Liver (tissue), 9 donors: Measurements from ENCODE around the gene SLIT3. TPM values are rescaled to one million over a fixed set of nuclear protein-coding genes. Genes with fewer than 3 reads are reported as not detected.

Source experiments
- DNase-seq: peaks from one replicate; pipeline ENCODE4 v3.0.0-alpha.2; 2017; ENCODE audit warnings: low spot score
- H3K27ac ChIP-seq, 2 donors: one replicate each; pipeline ENCODE4 v1.7.0; 2013; ENCODE audit warnings: inconsistent platforms in 2 of 2, low read length in 2 of 2, control low read depth in 1 of 2, low read depth in 1 of 2, mild to moderate bottlenecking in 1 of 2
- H3K27me3 ChIP-seq, 4 donors: one replicate each; pipeline versions ENCODE4 v1.6.1 to v1.7.0; 2013; ENCODE audit warnings: low read length in 3 of 4, inconsistent platforms in 1 of 4, mild to moderate bottlenecking in 1 of 4, moderate library complexity in 1 of 4; ENCODE audit not compliant: control insufficient read depth in 4 of 4, insufficient read depth in 4 of 4
- H3K36me3 ChIP-seq, 4 donors: one replicate each; pipeline versions ENCODE4 v1.6.1 to v1.7.0; 2013; ENCODE audit warnings: low read length in 3 of 4, mild to moderate bottlenecking in 3 of 4, low read depth in 1 of 4, moderate library complexity in 1 of 4; ENCODE audit not compliant: control insufficient read depth in 4 of 4, insufficient read depth in 3 of 4
- H3K4me1 ChIP-seq, 4 donors: one replicate each; pipeline versions ENCODE4 v1.6.1 to v1.7.0; 2013; ENCODE audit warnings: low read length in 3 of 4, mild to moderate bottlenecking in 3 of 4, moderate library complexity in 1 of 4; ENCODE audit not compliant: control insufficient read depth in 4 of 4, insufficient read depth in 4 of 4
- H3K4me3 ChIP-seq, 3 donors: one replicate each; pipeline versions ENCODE4 v1.6.1 to v1.7.0; 2013; ENCODE audit warnings: low read length in 3 of 3, control low read depth in 1 of 3, low read depth in 1 of 3, mild to moderate bottlenecking in 1 of 3
- H3K9ac ChIP-seq, 2 donors: one replicate each; pipeline ENCODE4 v1.7.0; 2013; ENCODE audit warnings: low read length in 2 of 2, mild to moderate bottlenecking in 2 of 2, moderate library complexity in 2 of 2, control low read depth in 1 of 2, low read depth in 1 of 2
- H3K9me3 ChIP-seq, 4 donors: one replicate each; pipeline versions ENCODE4 v1.6.1 to v1.7.0; 2013; ENCODE audit warnings: low read length in 3 of 4; ENCODE audit not compliant: control insufficient read depth in 4 of 4
- CTCF ChIP-seq: fragments of 150-350 bp; IDR thresholded peaks from 2 replicates; pipeline ENCODE4 v1.5.1; 2017; ENCODE audit warnings: improper control_type of control experiment, low read depth, low read length; ENCODE audit not compliant: missing input control
- EGR1 ChIP-seq, 2 donors: IDR thresholded peaks; 2 replicates each; pipeline ENCODE4 v1.6.1; 2016 to 2018; ENCODE audit warnings: antibody characterized with exemption in 2 of 2, low read depth in 2 of 2
- FOXA1 ChIP-seq: IDR thresholded peaks from 2 replicates; pipeline ENCODE4 v1.6.1; 2016; ENCODE audit warnings: antibody characterized with exemption
- FOXA2 ChIP-seq: IDR thresholded peaks from 2 replicates; pipeline ENCODE4 v1.6.1; 2016; ENCODE audit warnings: antibody characterized with exemption
- GABPA ChIP-seq, 2 donors: IDR thresholded peaks in 1 of 2; conservative IDR thresholded peaks in 1 of 2; 2 replicates each; pipeline ENCODE4 v1.6.1; 2016; ENCODE audit warnings: antibody characterized with exemption in 2 of 2, mild to moderate bottlenecking in 1 of 2, moderate library complexity in 1 of 2
- HNF4A ChIP-seq, 2 donors: conservative IDR thresholded peaks; 2 replicates each; pipeline ENCODE4 v1.6.1; 2016; ENCODE audit warnings: antibody characterized with exemption in 2 of 2, mild to moderate bottlenecking in 2 of 2
- HNF4G ChIP-seq: IDR thresholded peaks from 2 replicates; pipeline ENCODE4 v1.6.1; 2016; ENCODE audit warnings: antibody characterized with exemption
- JUND ChIP-seq, 2 donors: IDR thresholded peaks; 2 replicates each; pipeline ENCODE4 v1.6.1; 2016; ENCODE audit warnings: antibody characterized with exemption in 2 of 2
- NR2F2 ChIP-seq: IDR thresholded peaks from 2 replicates; pipeline ENCODE4 v1.6.1; 2016; ENCODE audit warnings: antibody characterized with exemption
- RAD21 ChIP-seq, 2 donors: IDR thresholded peaks; 2 replicates each; pipeline ENCODE4 v1.6.1; 2016; ENCODE audit warnings: antibody characterized with exemption in 2 of 2, mild to moderate bottlenecking in 2 of 2
- REST ChIP-seq: IDR thresholded peaks from 2 replicates; pipeline ENCODE4 v1.6.1; 2016; ENCODE audit warnings: antibody characterized with exemption, mild to moderate bottlenecking
- RXRA ChIP-seq, 2 donors: IDR thresholded peaks; 2 replicates each; pipeline ENCODE4 v1.6.1; 2017 to 2018; ENCODE audit warnings: antibody characterized with exemption in 2 of 2, mild to moderate bottlenecking in 1 of 2
- SP1 ChIP-seq: IDR thresholded peaks from 2 replicates; pipeline ENCODE4 v1.6.1; 2018; ENCODE audit warnings: antibody characterized with exemption, mild to moderate bottlenecking
- TAF1 ChIP-seq: conservative IDR thresholded peaks from 2 replicates; pipeline ENCODE4 v1.6.1; 2016; ENCODE audit warnings: antibody characterized with exemption, mild to moderate bottlenecking
- YY1 ChIP-seq: IDR thresholded peaks from 2 replicates; pipeline ENCODE4 v1.6.1; 2016; ENCODE audit warnings: antibody characterized with exemption, mild to moderate bottlenecking
- WGBS: extraction: QIAGEN DNeasy Blood & Tissue Kit; methylation state at CpG from one replicate; pipeline ENCODE4 v1.1.7; 2013; 5-methylcytosine and 5-hydroxymethylcytosine counted together
- polyA plus RNA-seq, 2 donors: library from polyadenylated mRNA; stranded (reverse) in 1 of 2; unstranded in 1 of 2; fragments of 200-250 nt in 1 of 2; fragments of >200 nt in 1 of 2; fragmentation: Nextera tagmentation in 1 of 2; extraction: Ambion mirVana in 1 of 2; gene quantifications; one replicate each; pipeline versions ENCODE4 v1.2.1 to v1.2.3, GENCODE V29; 2013 to 2015
- total RNA-seq, 2 donors: library from RNA; depleted of rRNA; stranded (reverse); fragments of >200 nt; gene quantifications; one replicate each; pipeline ENCODE4 v1.2.3, GENCODE V29; 2014
- TF ChIP-seq, protein P1 (sequence below): IDR thresholded peaks from 2 replicates; pipeline ENCODE4 v1.6.1; 2016; ENCODE audit warnings: antibody characterized with exemption
- TF ChIP-seq, protein P2 (sequence below): IDR thresholded peaks from 2 replicates; pipeline ENCODE4 v1.6.1; 2016; ENCODE audit warnings: antibody characterized with exemption
- donor health status: healthy.
- donor health status: healthy.
- donor health status: healthy.
- donor health status: healthy.
- donor health status: healthy.

Gene SLIT3
- total and polyA plus RNA-seq, 4 donors, result 0.61 to 1.3 (median 0.91) TPM

DNA sequence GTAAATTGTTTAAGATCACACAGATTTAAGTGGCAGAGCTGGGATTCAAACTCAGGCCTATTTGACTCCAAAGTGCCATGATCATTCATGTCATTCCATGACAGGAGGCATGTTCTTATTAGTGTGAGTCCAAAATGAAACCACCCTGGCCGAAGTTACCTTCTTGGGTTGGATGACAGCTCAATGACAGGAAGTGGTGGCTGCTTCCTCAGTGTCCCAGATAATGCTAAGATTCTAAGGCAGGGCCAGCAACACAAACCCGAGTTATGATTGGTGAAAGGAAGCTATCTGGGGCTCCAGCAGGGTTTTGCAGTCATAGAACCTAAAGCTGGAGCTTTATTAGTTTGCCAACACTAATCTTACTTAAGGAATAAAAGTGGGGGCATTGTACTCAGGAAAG is 340.4 kb downstream of the SLIT3 start:
- H3K27me3 ChIP-seq, result no peaks in the 10 kb centered on the region
- no peaks in the 10 kb centered on the region for H3K36me3 ChIP-seq
- no peak for DNase-seq
- no peak overlapping the region for H3K4me3 ChIP-seq
- H3K9me3 ChIP-seq, result no peaks in the 10 kb centered on the region
- H3K9ac ChIP-seq, result no peak overlapping the region
- H3K27ac ChIP-seq, result no peak overlapping the region
- TF ChIP-seq JUND (IDR thresholded peaks at IDR 0.05), result no peak
- no peak for TF ChIP-seq TAF1
- TF ChIP-seq, protein P1, sequence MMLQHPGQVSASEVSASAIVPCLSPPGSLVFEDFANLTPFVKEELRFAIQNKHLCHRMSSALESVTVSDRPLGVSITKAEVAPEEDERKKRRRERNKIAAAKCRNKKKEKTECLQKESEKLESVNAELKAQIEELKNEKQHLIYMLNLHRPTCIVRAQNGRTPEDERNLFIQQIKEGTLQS, result no peak
- TF ChIP-seq NR2F2, result no peak
- no peak for TF ChIP-seq YY1
- TF ChIP-seq HNF4A (conservative IDR thresholded peaks at IDR 0.05), result no peak
- TF ChIP-seq, protein P2, sequence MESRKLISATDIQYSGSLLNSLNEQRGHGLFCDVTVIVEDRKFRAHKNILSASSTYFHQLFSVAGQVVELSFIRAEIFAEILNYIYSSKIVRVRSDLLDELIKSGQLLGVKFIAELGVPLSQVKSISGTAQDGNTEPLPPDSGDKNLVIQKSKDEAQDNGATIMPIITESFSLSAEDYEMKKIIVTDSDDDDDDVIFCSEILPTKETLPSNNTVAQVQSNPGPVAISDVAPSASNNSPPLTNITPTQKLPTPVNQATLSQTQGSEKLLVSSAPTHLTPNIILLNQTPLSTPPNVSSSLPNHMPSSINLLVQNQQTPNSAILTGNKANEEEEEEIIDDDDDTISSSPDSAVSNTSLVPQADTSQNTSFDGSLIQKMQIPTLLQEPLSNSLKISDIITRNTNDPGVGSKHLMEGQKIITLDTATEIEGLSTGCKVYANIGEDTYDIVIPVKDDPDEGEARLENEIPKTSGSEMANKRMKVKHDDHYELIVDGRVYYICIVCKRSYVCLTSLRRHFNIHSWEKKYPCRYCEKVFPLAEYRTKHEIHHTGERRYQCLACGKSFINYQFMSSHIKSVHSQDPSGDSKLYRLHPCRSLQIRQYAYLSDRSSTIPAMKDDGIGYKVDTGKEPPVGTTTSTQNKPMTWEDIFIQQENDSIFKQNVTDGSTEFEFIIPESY, result no peak
- no peak for TF ChIP-seq GABPA (IDR thresholded peaks at IDR 0.05 in 1 of 2, conservative IDR thresholded peaks at IDR 0.05 in 1 of 2)
- no peak for TF ChIP-seq RAD21 (IDR thresholded peaks at IDR 0.05)
- no peak for TF ChIP-seq CTCF
- TF ChIP-seq RXRA (IDR thresholded peaks at IDR 0.05), result no peak
- no peak for TF ChIP-seq REST
- TF ChIP-seq HNF4G, result no peak
- WGBS, result 49% methylated on average over 2 of the region's 2 CpGs
- H3K4me1 ChIP-seq, result no peaks in the 10 kb centered on the region

DNA sequence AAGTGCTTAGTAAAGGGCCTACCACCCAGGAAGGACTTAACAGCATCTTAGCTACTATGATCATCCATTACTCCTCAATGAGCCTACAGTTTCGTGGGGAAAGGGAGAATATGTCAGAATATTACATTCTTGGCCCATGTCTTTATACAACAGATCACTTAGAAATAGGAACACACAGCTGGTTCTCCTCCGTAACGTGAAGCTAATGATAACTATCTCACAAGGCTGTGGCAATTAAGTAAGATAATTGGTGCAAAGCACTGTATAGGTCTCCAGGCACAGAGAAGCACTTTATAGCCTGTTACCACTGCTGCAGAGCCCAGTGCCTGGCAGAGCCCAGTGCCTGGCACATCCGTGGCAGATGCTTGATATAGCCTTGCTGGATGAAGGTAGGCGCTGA is 347.6 kb downstream of the SLIT3 start:
- H3K4me3 ChIP-seq, result no peak overlapping the region
- H3K9ac ChIP-seq, result no peak overlapping the region
- H3K27ac ChIP-seq, result no peak overlapping the region
- DNase-seq, result no peak
- WGBS, result 90% methylated on average over 5 of the region's 5 CpGs
- H3K27me3 ChIP-seq, result no peaks in the 10 kb centered on the region
- H3K36me3 ChIP-seq, result no peaks in the 10 kb centered on the region
- TF ChIP-seq JUND (IDR thresholded peaks at IDR 0.05) (no peak), REST (no peak), HNF4A (conservative IDR thresholded peaks at IDR 0.05) (no peak), TAF1 (no peak), FOXA1 (no peak), SP1 (no peak), EGR1 (IDR thresholded peaks at IDR 0.05; ENCODE audit: low read depth in 2 of 2) (no peak), NR2F2 (no peak), YY1 (no peak), RAD21 (IDR thresholded peaks at IDR 0.05) (no peak), FOXA2 (no peak)
- TF ChIP-seq, protein P2, result no peak
- TF ChIP-seq, protein P1, result no peak
- no peaks in the 10 kb centered on the region for H3K9me3 ChIP-seq
- H3K4me1 ChIP-seq, result no peaks in the 10 kb centered on the region
